Limb (tissue), 2 donors: Measurements from ENCODE around the gene THSD7B.
"Not testable (repeated sequence)": the region's sequence is repeated elsewhere in the genome, so short reads cannot be mapped to it uniquely, and the experiment has no call there.

Source experiments
- DNase-seq, 2 donors: peaks; one replicate each; pipeline ENCODE4 v3.0.0-alpha.2; 2016; ENCODE audit errors: extremely low spot score in 2 of 2

The THSD7B gene

DNA sequence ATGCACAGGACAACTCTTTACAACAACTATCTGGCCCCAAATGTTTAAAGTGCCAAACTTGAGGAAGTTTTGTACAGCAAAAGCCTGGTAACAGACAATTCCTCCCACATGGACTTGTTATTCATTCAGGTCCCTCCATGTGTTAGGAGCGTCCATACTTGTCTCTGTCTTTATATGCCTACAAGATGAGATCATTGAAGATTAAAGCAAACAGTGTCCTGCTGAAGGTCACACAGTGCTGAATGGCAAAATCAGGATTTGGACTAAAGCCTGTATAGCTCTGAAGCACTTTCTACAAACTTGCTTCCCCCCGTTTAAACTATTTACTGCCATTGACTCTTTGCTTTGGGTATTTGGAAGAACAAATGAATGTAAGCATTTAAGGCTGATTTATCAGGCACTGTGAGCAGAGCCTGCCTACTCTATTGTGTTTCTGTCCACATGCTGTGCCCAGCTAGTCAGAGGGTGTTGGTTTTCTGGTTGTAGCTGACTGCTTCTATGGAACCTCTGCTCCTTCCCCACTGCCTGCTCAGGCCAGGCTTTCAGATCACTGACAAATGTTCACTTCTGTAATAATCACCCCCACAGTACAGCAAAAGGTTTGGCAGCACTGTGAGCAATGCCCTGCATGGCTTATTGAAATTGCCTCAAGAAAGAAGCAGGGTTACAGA lies 274.3 kb downstream of the THSD7B start:
- DNase-seq: no peak

DNA sequence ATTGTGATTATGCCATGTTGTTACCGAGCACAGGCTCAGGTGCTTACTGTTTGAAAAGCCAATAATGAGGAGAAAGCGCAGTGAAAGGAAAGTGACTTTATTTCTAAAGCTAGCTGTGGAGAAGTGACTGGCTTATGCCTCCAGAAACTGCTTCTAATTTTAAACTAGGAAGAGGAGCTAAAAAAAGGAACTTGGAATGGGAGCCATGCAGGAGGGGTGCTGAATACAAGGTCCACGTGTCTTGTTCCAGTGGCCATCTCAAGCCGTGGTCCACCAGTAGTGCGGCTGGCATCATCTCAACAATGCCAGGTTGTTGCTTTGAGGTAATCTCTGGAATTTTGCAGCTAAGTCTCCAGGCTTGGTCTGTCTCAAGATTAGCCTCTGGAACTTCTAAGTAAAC lies 282.0 kb downstream of the THSD7B start:
- no peak for DNase-seq

DNA sequence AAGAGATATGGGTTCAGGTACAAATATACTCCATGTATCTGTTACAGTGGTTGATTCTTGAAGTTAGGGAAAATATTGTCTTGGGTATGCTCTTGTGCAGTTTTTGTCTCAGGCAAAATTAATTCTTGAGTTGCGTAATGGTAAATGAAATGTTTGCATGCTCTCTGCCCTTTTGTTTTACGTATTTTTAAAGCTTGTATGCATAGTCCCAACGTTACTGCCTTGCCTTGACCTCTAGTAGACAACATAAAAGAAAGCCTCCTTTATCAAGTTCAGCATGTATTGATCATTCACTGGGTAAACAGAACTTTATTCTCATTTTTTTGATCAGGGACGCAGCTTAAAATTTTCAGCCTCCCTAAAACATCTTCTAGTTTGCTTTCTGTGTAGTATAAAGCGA lies 283.1 kb downstream of the THSD7B start:
- DNase-seq: no peak

DNA sequence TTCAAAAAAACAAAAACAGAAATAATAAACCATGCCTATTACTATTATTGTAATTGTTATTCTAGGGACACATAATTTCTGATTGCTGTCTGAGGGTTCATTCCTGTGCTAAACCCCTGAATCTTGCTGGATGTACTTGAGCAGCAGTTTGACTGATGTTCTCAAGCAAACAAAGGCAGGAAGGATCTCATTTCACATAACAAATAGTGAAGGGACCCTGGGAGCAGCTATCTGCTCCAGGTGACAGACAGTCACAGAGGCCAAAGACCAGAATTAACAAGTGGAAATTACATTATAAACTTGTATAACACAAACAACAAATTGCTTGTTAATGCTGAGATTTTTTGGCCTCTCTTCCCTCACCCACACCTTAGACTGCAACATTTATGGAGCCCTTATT lies 284.2 kb downstream of the THSD7B start:
- no peak for DNase-seq

DNA sequence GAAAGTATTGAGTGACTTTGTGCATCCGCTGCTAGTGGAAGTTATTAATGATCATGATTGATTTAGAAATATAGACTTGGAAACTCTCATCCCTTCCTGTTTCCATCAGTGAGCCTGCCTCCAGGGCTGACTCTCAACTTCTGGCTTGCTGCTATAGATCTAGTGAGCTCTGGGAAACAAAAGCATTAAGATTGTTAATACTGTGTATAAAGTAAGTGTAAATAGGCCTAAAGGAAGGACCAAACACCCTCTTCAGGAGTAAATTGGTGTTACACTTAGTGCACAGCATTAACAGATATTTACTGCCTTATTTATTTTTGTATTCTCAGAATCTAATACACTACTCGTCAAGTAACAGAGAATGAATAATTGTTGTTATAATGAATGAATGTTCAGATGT lies 285.6 kb downstream of the THSD7B start:
- no peak for DNase-seq

DNA sequence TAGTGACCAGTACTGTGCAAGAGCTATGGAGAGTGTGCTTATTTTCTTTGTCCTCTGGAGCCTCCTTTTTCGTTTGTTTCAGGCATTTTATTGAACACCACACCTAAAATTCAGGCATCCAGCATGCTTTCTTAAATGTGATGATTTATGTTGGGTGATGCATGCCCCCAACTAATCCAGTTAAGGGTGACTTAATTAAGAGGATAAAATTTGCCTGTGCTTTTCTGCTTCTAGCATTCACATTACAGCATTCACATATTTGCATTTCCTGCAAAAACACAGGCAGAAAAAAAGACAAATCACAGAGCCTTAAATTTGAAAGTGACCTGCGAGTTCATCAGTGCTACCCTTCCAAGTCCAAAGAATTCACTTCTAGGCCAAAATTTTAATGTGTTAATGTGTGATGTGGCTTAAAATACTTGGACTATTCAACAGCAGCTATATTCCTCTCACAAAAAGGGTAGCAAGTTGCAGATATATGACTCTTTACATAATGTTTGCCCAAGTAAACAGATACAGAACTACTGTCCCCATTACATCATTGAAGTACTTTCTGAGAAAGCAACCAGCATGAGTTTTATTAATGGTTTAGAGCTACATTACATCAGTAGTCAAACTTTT lies 286.5 kb downstream of the THSD7B start:
- DNase-seq: no peak

DNA sequence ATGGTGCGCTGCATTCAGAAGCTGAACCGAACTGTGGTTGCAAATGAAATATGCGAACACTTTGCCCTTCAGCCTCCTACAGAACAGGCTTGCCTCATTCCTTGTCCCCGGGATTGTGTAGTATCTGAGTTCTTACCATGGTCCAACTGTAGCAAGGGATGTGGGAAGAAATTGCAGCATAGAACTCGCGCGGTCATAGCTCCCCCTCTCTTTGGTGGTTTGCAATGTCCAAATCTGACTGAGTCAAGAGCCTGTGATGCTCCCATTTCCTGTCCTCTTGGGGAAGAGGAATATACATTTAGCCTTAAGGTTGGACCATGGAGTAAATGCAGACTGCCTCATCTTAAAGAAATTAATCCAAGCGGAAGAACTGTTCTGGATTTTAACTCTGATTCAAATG lies 291.4 kb downstream of the THSD7B start:
- no peak for DNase-seq

DNA sequence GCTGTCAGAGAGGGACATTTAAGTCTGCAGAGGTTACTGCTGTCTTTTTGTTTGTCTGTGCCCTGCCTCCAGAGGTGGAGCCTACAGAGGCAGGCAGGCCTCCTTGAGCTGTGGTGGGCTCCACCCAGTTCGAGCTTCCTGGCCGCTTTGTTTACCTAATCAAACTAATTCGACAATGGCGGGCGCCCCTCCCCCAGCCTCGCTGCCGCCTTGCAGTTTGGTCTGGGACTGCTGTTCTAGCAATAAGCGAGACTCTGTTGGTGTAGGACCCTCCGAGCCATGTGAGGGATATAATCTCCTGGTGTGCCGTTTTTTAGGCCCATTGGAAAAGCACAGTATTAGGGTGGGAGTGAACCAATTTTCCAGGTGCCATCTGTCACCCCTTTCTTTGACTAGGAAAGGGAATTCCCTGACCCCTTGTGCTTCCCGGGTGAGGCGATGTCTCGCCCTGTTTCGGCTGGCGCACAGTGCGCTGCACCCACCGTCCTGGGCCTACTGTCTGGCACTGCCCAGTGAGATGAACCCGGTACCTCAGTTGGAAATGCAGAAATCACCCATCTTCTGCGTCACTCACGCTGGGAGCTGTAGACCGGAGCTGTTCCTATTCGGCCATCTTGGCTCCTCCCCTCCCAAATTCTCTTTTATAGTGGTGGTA lies 310.9 kb downstream of the THSD7B start:
- not testable (repeated sequence) for DNase-seq

DNA sequence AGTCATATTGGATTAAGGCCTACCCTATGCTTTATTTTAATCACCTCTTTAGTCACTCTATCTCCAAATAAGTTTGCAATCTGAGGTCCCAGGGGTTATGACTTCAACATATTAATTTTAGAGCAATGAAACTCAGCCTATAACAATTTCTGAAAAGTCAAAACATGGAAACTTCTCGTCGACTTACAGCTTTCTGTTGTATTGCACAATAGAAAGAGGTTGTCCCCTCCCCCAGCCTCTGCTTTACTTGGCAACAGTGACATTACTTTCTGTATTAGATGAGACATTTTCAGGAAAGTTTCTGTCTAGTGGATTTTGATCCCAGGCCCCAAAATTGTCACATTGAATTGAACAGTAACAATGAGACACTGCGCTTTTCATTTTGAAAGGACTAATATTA lies 326.4 kb downstream of the THSD7B start:
- DNase-seq: no peak

DNA sequence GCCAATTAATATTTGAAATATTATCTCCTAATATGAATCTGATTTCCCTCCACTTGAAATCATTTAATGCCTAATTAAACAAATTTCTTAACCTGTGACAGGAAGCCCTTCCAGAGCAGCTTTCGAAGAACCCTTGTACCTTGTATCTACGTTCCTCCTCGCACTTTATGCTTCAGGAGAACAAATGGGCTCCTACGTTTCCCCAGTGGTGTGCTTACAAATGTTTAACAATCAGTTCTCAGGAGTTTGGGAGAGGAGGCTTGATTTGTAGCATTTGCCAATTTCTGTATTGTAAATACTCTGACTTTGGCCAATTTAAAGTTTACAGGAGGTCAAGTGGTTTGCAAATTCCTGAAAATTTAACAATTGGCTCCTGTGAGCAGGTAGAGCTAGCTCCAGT lies 327.8 kb downstream of the THSD7B start:
- DNase-seq: no peak

DNA sequence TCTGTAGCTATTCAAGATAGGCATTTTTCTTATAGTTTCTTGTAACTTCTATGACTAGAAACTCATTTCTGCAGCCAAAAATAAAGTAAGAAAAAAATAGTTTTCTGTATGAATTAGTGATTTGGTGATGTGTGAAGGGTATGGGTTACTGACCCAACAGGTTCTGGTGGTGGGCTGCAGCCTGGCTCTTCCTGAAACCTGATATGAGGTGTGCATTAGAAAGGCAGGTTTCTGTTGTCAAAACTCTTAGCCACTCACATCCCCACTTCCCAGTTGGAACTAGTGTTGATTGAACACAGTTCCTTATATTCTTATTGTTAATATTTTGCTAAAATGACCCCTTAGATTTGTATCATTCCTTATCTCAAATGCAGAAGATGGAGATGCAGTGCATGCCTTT lies 330.8 kb downstream of the THSD7B start:
- DNase-seq: no peak

DNA sequence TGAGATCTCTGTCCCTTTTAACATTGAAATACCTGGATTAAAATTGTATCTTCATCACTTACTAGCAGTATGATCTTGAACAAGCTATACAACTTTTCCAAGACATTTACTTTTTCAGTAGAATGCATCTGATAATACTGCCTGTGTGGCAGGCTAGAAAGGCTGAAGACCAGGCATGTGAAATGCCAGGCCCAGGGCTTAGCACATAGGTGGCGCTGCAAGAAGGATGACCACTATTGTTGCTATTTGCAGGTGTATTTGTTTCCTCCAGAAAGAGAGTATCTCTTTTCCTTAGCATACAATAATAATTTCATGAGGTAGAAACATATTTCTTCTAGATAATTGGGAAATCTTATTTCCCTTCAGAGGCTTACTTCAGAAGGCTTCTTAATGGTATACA lies 331.3 kb downstream of the THSD7B start:
- DNase-seq: no peak

DNA sequence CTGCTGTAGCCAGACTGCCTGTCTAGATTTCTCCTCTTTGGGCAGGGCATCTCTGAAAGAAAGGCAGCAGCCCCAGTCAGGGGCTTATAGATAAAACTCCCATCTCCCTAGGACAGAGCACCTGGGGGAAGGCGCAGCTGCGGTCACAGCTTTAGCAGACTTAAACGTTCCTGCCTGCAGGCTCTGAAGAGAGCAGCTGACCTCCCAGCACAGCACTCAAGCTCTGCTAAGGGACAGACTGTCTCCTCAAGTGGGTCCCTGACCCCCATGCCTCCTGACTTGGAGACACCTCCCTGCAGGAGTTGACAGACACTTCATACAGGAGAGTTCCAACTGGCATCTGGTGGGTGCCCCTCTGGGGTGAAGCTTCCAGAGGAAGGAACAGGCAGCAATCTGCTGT lies 336.5 kb downstream of the THSD7B start:
- not testable (repeated sequence) for DNase-seq

DNA sequence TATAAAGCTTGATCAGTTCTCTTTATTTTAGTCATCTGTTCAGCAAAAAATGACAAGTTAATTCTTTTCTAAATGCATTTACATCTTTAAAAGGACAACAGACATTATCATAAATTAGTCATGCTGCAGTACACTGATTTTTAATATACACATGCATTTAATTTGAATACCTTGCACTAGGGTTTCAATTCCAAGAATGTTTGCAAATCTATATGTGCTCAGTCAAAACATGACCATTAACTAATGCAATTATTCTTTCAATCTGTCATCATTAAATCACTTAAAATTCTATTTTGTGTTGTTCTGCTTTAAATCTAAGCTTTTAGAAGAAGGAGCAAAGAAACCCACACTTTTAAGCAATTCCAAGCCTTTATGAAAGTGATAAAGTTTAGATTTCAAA lies 342.6 kb downstream of the THSD7B start:
- DNase-seq: no peak

DNA sequence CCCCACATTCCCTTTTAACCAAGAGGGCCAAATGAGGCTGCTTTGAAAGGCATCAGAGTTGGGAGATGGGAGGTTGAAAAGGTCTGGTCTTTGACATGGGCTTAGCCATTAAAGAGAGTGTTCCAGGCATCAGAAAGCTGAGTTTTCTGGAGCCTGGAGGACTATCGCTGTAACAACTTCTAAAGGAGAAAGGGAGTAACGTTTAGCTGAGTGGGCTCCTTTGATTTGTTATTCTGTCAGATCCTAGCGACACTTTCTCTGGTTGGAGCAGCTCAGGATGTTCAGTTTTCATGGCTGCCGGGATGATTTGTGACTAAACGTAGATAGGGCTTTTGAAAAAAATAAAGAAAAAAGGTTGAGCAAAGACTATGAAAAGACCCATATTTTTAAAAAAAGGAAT lies 346.6 kb downstream of the THSD7B start:
- DNase-seq: no peak

DNA sequence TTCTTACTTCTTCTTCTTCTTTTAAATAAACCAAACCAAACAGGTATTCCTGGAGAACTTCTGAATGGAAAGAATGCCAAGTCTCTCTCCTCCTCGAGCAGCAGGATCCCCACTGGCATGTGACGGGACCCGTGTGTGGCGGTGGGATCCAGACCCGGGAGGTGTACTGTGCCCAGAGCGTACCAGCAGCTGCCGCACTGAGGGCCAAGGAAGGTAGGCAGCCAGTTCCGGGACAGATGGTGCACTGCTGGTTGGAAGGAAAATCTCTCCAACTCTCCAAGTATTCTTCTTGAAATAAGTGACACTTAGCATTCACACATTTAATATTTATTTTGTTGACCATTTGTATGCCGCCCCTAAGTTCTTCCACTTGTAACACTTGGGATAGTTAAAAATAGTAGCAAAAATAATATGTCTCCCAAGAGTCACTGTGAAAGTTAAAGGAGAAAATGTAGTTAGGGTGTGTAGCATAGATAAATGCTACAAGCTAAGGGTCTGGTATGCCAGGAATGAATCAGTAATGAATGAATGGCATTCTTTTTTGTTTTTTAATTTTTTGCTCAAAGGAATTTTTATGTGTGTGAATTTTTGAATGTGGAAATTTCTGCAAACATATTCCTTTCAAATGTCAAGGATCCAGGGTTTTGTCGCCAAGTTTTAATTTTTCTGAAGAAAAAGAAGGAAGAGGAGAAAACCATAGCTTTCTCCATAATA lies 349.9 kb downstream of the THSD7B start:
- no peak for DNase-seq

DNA sequence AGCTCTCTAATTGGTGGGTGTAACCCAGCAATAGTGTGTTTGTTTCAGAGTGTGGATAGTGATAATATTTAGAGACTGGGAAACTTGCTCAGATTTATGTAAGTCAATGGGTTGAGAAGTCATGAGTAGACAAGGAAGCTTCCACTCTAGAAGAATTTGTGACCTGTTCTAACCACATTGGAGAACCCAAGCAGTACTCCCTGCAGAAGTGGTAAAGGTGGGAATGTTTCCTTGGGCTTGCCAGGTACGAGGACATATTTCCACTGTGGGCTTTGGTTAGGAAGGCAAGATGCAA lies 350.4 kb downstream of the THSD7B start:
- DNase-seq: no peak

DNA sequence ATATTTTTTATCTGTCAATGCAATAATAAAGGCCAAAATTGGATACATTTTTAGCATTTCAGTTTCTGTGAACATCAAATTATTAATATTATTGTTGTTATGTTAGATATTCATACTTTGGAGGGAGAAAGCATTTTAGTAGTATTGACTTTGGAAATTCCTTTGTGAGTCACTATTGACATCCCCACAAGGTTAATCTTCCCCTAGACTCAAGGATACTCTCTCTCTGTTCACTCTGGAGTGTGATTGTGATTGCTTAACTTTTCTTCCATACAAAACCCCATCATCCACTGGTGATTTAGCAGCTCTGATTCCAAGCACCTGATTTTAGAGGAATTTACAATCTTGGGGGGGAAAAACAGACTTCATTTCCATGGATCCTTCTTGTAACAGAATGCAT lies 352.0 kb downstream of the THSD7B start:
- DNase-seq: no peak

DNA sequence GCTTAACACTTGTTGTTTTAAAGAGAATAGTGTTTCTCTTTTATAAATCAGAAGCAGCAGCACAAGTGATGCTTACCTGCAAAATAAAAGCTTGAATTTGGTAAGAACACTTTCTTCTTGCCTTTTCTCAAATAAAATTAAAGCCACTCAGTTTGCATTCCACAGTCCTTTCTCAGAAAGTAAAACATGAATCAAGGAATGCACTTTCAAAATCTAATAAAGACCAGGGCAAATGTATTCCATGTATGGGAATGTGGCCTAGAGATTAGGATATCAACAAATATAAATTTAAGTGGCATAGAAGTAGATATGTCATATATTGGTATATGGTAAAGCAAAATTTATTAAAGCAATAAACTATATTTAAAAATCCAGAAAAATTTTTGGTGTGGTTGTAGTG lies 352.8 kb downstream of the THSD7B start:
- DNase-seq: no peak

DNA sequence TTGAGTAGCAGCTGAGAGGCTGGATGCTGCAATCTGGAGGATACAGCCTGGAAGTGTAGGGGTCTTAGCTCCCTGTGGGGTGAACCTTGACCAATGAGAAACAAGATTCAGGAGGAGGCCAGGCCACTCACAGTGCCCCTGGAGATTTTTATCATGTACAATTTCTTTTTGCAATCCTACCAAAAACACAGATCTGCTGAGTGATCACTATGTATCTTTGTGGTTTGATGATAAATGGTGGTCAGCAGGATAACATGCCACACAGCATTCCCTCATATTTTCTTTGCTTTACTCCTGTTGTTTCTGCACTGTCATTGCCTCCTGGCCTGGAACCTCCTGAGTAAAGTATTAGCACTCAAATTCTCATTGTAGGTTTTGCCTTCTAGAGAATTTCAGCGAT lies 357.9 kb downstream of the THSD7B start:
- DNase-seq: no peak

DNA sequence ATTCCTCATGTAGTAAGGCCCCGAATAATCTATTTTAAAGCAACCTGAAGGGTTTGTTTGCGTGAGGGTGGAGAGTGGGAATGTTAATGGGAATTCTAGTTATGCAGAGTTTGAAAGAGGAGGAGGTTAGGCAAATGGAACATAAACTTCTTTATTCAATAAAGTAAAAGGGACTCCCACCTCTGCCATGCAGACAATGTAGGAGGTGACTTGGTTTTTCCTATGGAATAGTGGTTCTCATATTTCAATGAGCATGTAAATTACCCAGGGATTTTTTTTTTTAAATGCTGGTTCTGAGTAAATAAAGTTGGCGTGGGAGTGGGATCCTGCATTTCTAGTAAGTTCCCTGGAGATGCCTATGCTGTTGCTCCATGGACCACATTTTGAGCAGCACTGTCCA lies 367.9 kb downstream of the THSD7B start:
- DNase-seq: no peak

DNA sequence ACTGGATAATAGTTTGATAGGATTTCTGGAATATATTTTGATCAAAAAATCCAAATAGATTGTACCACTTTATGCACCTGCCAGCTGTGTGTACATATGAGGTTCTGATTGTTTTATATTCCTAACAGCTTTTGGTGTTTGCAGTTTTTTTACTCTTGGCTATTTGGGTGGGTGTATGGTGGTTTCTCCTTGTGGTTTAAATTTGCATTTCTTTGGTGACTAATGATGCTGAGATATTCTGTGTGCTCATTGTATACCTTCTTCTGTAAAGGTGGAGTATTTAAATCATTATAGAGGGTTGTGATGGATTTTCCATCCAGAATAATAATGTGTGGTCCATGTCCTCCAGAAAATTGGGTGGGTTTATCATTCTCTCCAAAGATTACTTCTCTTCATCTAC lies 372.9 kb downstream of the THSD7B start:
- no peak for DNase-seq

DNA sequence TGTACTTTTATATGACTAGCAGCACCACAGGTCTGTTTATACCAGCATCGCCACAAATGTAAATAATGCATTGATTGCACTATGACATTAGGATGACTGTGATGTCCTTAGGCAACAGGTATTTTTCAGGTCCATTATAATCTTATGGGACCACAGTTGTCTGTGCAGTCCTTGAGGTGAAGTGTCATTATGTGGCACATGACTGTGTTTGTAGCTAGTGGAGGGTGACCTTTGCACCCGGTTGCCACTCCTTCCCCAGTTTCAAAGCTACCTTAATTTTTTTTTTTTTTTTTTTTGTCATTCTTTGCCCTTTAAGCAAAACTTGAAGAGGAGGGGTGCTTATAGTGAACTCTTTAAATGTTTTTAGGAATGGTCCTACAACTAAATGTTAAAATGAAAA lies 386.4 kb downstream of the THSD7B start:
- DNase-seq: no peak
